Brain microvascular endothelial cell (primary cell): ENCODE data around the gene MSI2.

ENCODE experiments used
- DNase-seq: peaks from one replicate; pipeline ENCODE4 v3.0.0-alpha.2; 2020
- H3K27ac ChIP-seq: fragments of 250-450 bp; sonication (Bioruptor Pico); 2 replicates; pipeline ENCODE4 v1.5.1; 2020; ENCODE audit warnings: mild to moderate bottlenecking, moderate library complexity
- H3K27me3 ChIP-seq: fragments of 250-450 bp; sonication (Bioruptor Pico); replicated peaks from 2 replicates; pipeline ENCODE4 v1.5.1; 2020; ENCODE audit warnings: mild to moderate bottlenecking
- H3K36me3 ChIP-seq: fragments of 250-450 bp; sonication (Bioruptor Pico); replicated peaks from 2 replicates; pipeline ENCODE4 v1.5.1; 2020; ENCODE audit warnings: mild to moderate bottlenecking
- H3K4me3 ChIP-seq: 2 replicates; pipeline ENCODE4 v1.5.1; 2011; ENCODE audit warnings: low read depth, mild to moderate bottlenecking, control low read depth, low read length, moderate library complexity
- in situ Hi-C: cut with HindIII; loops from 2 replicates; pipeline ENCODE4 v1.10.0; 2017; ENCODE audit warnings: low sequenced_read_pairs, low pct_ligation_motif_present
- TF ChIP-seq, protein P1 (sequence below): IDR thresholded peaks from 2 replicates; pipeline ENCODE4 v1.5.1; 2011; ENCODE audit warnings: low read depth, mild to moderate bottlenecking, moderate library complexity, low read length, control low read depth, inconsistent platforms; ENCODE audit errors: missing control alignments

Gene MSI2

DNA sequence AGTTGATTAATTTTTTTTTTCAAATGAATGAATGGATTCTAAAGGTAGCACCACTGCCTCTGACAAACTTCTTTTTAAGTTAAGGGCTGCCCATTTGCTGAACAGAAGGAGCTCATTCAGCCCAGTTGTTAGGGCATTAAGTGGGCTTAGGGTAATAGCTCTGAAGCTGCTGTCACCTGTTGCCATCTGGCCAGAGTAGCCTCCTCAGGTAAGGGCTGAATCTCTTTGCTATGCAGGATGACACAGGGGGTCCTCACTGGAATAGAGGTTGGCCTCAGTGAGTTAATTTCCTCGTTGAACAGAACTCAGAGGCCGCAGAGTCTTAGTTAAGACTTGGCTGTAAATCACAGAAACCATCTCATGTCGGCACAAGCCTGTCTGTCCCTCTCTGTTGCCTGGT is 255.9 kb downstream of the MSI2 start:
- H3K4me3 ChIP-seq: no peak overlapping the region
- TF ChIP-seq, protein P1, sequence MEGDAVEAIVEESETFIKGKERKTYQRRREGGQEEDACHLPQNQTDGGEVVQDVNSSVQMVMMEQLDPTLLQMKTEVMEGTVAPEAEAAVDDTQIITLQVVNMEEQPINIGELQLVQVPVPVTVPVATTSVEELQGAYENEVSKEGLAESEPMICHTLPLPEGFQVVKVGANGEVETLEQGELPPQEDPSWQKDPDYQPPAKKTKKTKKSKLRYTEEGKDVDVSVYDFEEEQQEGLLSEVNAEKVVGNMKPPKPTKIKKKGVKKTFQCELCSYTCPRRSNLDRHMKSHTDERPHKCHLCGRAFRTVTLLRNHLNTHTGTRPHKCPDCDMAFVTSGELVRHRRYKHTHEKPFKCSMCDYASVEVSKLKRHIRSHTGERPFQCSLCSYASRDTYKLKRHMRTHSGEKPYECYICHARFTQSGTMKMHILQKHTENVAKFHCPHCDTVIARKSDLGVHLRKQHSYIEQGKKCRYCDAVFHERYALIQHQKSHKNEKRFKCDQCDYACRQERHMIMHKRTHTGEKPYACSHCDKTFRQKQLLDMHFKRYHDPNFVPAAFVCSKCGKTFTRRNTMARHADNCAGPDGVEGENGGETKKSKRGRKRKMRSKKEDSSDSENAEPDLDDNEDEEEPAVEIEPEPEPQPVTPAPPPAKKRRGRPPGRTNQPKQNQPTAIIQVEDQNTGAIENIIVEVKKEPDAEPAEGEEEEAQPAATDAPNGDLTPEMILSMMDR: no peak
- H3K27ac ChIP-seq: no peak overlapping the region
- in situ Hi-C loops: no loop called here
- H3K27me3 ChIP-seq: no peaks in the 10 kb centered on the region
- no peaks in the 10 kb centered on the region for H3K36me3 ChIP-seq
- no peak for DNase-seq

DNA sequence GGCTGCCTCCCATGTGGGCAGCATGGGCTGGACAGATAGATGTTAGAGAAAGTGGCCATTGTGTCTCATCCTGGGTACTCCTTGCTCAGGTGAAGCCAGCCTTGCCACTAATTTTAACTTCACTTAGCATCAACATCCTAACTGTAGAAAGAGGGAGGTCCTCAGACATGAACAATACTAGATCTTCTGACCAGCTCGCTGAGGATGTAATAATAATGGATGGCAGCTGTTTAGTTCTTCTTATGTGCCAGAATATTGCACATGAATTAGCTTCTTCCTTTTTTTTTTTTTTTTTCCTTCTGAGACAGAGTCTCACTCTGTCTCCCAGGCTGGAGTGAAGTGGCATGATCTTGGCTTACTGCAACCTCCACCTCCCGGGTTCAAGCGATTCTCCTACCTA is 256.4 kb downstream of the MSI2 start:
- H3K27me3 ChIP-seq: no peaks in the 10 kb centered on the region
- in situ Hi-C loops: no loop called here
- no peak overlapping the region for H3K27ac ChIP-seq
- TF ChIP-seq, protein P1: no peak
- H3K36me3 ChIP-seq: no peaks in the 10 kb centered on the region
- H3K4me3 ChIP-seq: no peak overlapping the region
- no peak for DNase-seq

DNA sequence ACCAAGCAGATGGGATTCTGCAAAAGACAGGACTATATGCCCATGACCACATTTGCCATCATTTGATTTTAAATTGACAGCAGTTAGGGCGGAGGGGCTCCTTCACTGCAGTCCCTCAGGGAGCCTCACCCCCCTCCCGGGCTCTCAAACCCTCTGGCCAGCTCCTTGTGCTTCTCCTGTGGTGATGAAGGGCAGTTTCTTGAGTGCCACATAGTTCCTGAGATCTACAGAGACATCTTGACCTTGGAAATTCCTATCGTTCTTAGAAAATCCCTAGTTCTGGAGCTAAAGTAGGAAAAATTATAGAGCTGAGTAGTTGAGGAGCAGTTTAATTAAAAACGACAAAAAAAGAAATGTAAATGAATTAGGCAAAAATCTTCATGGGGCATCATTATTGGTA is 257.2 kb downstream of the MSI2 start:
- H3K27me3 ChIP-seq: no peaks in the 10 kb centered on the region
- in situ Hi-C loops: no loop called here
- no peak for DNase-seq
- TF ChIP-seq, protein P1: no peak
- no peak overlapping the region for H3K27ac ChIP-seq
- H3K36me3 ChIP-seq: no peaks in the 10 kb centered on the region
- no peak overlapping the region for H3K4me3 ChIP-seq

DNA sequence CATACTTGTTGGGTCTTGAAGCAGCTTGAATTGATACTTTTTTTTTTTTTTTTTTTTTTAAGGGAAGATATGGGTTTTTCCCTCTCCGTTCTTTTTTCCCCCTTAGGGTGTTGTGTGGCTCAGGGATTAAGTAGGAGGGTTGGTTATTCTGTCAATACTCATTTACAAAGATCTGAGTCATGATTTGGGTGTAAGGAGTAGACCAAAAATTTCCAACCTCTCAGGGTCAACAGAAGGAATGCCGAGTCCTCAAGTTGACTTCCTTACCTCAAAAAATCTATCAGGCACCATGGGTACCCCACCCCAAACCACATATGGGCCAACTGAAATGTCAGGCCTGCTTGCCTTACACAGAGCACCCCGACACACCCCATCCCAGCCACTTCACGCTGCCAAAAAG is 258.3 kb downstream of the MSI2 start:
- no peak overlapping the region for H3K4me3 ChIP-seq
- in situ Hi-C loops: no loop called here
- DNase-seq: no peak
- no peak overlapping the region for H3K27ac ChIP-seq
- TF ChIP-seq, protein P1: no peak
- H3K36me3 ChIP-seq: no peaks in the 10 kb centered on the region
- H3K27me3 ChIP-seq: no peaks in the 10 kb centered on the region

DNA sequence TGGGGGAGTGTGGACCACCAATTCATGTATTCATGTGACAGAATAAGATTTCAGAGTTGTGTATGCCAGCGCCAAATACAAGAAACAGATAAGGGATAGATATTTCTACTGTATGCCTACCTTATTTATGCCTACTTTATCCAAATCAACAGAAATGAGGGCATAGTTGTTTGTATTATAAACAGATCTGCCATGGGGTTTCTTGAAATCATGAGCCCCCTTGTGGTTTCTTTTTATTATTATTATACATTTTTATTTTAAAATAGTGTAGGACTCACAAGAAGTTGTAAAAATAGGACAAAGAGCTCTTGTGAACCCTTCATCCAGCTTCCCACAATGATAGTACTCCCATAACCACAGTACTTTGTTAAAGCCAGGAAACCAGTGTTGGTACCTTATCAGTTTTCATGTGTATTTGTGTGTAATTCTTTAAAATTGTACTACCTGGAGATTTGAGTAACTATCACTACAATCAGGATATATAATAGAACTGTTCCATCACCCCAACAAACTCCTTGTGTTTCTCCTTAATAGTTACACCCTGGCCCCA is 259.4 kb downstream of the MSI2 start:
- H3K4me3 ChIP-seq: no peak overlapping the region
- no peaks in the 10 kb centered on the region for H3K36me3 ChIP-seq
- in situ Hi-C loops: no loop called here
- H3K27me3 ChIP-seq: no peaks in the 10 kb centered on the region
- no peak for DNase-seq
- TF ChIP-seq, protein P1: no peak
- no peak overlapping the region for H3K27ac ChIP-seq
